Lower leg skin (tissue), 3 donors: Measurements from ENCODE around the gene TNIP3.

ENCODE experiments used
- POLR2A ChIP-seq, 2 donors: fragments of 450-650 bp; IDR thresholded peaks; one replicate each; pipeline ENCODE4 v1.6.1; 2016 to 2017; ENCODE audit warnings: antibody characterized with exemption in 2 of 2, mild to moderate bottlenecking in 1 of 2, moderate library complexity in 1 of 2
- TF ChIP-seq, protein P1 (sequence below), 3 donors: fragments of 450-650 bp; IDR thresholded peaks; one replicate each; pipeline ENCODE4 v1.5.1; 2016; ENCODE audit warnings: antibody characterized with exemption in 3 of 3, mild to moderate bottlenecking in 3 of 3, moderate library complexity in 2 of 3

DNA sequence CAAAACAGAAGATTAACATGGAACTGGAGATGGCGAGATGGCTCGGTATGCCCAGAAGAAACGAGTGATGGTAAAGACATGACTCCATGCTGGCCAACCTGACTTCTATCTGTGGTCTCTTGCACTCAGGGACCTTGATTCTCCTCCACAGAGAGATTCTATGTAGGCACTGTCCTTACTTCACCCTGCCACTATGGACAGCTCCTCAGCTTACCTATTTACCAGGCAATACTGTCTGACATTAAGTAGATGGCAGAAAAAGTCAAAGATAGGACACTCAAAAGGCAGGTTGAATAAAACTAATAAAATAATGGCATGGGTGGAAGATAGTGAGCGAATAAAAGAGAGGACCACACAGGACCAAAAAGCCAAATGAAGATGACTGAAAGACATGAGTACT, 56.6 kb downstream of the TNIP3 start:
- TF ChIP-seq, protein P1, sequence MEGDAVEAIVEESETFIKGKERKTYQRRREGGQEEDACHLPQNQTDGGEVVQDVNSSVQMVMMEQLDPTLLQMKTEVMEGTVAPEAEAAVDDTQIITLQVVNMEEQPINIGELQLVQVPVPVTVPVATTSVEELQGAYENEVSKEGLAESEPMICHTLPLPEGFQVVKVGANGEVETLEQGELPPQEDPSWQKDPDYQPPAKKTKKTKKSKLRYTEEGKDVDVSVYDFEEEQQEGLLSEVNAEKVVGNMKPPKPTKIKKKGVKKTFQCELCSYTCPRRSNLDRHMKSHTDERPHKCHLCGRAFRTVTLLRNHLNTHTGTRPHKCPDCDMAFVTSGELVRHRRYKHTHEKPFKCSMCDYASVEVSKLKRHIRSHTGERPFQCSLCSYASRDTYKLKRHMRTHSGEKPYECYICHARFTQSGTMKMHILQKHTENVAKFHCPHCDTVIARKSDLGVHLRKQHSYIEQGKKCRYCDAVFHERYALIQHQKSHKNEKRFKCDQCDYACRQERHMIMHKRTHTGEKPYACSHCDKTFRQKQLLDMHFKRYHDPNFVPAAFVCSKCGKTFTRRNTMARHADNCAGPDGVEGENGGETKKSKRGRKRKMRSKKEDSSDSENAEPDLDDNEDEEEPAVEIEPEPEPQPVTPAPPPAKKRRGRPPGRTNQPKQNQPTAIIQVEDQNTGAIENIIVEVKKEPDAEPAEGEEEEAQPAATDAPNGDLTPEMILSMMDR (IDR thresholded peaks at IDR 0.05): no peak
- no peak for TF ChIP-seq POLR2A (IDR thresholded peaks at IDR 0.05)
